Astrocyte of the cerebellum (primary cell): Measurements from ENCODE around the gene OR4S1.
A peak's percentile ranks its signal among the peaks of the same experiment; 100 is the strongest.
"Not testable (repeated sequence)": the region's sequence is repeated elsewhere in the genome, so short reads cannot be mapped to it uniquely, and the experiment has no call there.

Source experiments
- DNase-seq: peaks from one replicate; pipeline ENCODE4 v3.0.0-alpha.2; 2011; ENCODE audit warnings: low read depth
- H3K4me3 ChIP-seq: 2 replicates; pipeline ENCODE4 v1.5.1; 2011; ENCODE audit warnings: mild to moderate bottlenecking, low read depth, low read length, moderate library complexity
- in situ Hi-C: cut with HindIII; loops from 2 replicates; pipeline ENCODE4 v1.10.0; 2017; ENCODE audit warnings: low sequenced_read_pairs
- TF ChIP-seq, protein P1 (sequence below): IDR thresholded peaks from 2 replicates; pipeline ENCODE4 v1.5.1; 2012; ENCODE audit warnings: low read length, low read depth, moderate library complexity, mild to moderate bottlenecking; ENCODE audit errors: missing control alignments

OR4S1 gene, protein sequence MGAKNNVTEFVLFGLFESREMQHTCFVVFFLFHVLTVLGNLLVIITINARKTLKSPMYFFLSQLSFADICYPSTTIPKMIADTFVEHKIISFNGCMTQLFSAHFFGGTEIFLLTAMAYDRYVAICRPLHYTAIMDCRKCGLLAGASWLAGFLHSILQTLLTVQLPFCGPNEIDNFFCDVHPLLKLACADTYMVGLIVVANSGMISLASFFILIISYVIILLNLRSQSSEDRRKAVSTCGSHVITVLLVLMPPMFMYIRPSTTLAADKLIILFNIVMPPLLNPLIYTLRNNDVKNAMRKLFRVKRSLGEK

DNA sequence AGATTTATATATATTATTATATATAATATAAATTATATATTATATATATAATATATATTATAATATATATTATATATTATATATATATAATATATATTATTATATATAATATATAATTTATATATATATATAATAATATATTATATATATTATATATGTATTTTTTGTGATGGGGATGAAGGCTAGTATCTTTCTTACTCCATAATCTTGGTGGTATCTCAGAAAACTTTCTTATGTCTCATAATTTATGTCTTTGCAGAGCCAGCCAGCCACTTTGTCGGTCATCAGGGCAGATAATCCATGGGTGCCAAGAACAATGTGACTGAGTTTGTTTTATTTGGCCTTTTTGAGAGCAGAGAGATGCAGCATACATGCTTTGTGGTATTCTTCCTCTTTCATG, at the start of gene OR4S1:
OR4S1 (plus strand) TSS at position 301 of the 400 bp plus-strand sequence; CDS start at position 301, 0 bp downstream.
- in situ Hi-C loops: no loop called here

DNA sequence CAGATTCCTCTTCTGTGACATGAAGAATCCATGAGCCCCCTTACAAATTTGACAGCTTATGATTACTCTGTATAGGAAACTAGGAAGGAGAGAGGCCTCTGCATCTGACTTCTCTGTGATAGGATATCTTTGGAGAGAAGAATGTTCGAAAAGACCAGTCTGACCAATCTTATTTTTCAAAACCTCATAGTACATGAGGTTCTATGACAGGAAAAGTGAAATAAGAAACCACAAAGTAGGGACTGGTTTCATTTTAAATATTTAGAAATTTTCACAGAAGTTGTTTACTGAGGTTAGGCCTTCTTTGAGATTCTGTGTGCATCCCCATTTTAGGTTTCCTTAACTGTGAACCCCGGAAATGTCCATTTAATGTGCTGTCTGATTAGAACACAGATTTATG, 44.4 kb upstream of the OR4S1 start:
- no peak for DNase-seq
- in situ Hi-C loops: no loop called here
- H3K4me3 ChIP-seq: no peak overlapping the region
- TF ChIP-seq, protein P1, sequence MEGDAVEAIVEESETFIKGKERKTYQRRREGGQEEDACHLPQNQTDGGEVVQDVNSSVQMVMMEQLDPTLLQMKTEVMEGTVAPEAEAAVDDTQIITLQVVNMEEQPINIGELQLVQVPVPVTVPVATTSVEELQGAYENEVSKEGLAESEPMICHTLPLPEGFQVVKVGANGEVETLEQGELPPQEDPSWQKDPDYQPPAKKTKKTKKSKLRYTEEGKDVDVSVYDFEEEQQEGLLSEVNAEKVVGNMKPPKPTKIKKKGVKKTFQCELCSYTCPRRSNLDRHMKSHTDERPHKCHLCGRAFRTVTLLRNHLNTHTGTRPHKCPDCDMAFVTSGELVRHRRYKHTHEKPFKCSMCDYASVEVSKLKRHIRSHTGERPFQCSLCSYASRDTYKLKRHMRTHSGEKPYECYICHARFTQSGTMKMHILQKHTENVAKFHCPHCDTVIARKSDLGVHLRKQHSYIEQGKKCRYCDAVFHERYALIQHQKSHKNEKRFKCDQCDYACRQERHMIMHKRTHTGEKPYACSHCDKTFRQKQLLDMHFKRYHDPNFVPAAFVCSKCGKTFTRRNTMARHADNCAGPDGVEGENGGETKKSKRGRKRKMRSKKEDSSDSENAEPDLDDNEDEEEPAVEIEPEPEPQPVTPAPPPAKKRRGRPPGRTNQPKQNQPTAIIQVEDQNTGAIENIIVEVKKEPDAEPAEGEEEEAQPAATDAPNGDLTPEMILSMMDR: no peak

More for the DNA sequence above, at the start of gene OR4S1:
- DNase-seq: no peak
- H3K4me3 ChIP-seq: no peak within 1 kb of the TSS
- TF ChIP-seq, protein P1: no peak

DNA sequence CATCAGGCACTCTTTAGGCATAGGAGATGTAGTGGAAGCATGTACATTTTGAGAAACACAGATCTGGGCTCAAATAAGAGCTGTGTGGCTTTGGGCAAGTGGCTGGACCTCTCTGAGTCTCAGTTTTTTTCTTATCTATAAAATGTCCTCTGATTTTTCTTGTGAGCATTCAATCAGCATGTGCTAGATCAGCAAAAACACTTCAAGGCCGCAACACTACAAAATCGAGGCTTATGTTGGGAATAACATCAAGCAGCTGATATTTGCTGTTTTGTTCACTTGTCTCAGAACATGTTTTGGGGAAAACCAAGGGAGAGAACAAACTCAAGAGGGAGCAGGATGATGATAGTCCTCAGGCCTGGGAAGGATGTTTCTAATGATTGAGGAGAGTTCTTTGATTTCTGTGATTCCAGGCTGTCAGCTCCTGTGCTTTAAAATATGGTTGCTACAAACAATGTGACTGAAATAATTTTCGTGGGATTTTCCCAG, 42.6 kb upstream of the OR4S1 start, which contains the start of gene OR4X1:
OR4X1 (plus strand) TSS at position 439 of the 489 bp plus-strand sequence; CDS start at position 439, 0 bp downstream.
- TF ChIP-seq, protein P1: no peak
- DNase-seq: no peak
- in situ Hi-C loops: no loop called here
- H3K4me3 ChIP-seq: no peak within 1 kb of the TSS

DNA sequence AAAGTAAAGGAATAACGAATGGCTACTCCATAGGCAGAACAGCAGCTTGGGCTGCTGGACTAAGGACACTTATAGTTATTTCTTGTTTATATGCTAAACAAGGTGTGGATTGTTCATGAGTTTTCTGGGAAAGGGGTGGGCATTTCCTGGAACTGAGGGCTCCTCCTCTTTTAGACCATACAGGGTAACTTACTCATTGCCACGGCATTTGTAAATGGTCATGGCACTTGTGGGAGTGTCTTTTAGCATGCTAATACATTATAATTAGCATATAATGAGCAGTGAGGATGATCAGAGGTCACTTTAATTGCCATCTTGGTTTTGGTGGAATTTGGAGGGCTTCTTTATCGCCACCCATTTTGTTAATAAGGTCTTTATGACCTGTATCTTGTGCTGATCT, 35.4 kb upstream of the OR4S1 start:
- DNase-seq: no peak
- TF ChIP-seq, protein P1: no peak
- in situ Hi-C loops: no loop called here
- no peak overlapping the region for H3K4me3 ChIP-seq

DNA sequence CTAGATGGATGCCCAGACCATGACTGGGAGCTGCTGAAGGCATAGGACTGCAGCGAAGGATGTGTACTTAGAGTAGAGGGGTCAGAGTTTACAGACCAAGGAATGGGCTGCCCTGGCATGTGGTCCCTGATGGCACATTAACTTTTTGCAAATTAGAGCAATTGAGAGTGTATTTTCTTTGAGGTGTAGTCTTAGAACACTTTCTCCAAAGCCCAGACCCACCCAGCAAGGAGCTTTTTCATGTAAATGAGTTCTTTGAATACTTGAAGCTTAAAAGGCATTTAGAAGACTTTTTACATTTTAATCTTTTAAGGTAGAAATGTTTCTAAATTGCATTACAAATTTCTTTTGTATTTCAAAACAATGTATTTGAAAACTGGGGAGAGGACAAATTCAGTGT, 33.4 kb upstream of the OR4S1 start:
- TF ChIP-seq, protein P1: no peak
- no peak overlapping the region for H3K4me3 ChIP-seq
- no peak for DNase-seq
- in situ Hi-C loops: no loop called here

DNA sequence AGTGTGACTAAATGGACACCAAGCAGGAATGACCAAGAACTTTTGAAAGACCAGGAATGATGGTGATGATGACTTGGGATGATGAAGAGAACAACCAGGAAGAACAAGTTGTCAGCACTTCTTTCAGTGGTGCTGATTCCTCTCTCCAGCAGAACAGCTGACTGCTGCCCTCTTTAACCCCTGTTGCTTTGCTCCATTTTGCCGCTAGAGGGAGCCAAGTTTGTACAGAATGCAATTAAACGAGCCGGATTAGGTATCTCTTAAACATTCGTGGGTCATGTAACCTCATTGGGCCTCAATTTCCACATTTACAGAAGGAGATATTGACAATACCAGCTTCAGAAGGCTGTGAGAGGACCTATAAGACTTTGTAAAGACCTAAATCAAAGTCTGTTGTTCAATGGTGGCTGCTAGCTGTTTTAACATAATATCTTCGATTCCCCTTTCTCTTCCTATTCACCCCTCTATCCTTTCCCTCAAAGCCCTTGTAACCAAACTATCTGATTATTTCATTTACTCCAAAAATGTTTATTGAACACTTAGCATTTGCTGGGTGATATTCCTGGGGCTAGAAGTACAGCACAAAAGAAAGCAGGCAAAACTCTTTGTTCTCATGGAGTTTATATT, 1.9 kb downstream of the OR4S1 start:
- no peak for DNase-seq
- TF ChIP-seq, protein P1: peak; percentile 68
- in situ Hi-C loops: no loop called here
- no peak overlapping the region for H3K4me3 ChIP-seq

DNA sequence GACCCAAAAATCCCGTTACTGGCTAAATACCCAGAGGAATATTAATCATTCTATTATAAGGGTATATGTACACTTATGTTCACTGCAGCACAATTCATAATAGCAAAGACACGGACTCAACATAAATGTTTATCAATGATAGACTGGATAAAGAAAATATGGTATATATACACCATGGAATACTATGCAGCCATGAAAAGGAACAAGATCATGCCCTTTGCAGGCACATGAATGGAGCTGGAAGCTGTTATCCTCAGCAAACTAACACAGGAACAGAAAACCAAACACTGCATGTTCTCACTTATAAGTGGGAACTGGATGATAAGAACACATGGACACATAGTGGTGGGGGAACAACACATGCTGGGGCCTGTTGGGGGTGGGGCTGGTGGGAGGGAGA, 7.6 kb downstream of the OR4S1 start:
- H3K4me3 ChIP-seq, in situ Hi-C loops, DNase-seq: not testable (repeated sequence)

DNA sequence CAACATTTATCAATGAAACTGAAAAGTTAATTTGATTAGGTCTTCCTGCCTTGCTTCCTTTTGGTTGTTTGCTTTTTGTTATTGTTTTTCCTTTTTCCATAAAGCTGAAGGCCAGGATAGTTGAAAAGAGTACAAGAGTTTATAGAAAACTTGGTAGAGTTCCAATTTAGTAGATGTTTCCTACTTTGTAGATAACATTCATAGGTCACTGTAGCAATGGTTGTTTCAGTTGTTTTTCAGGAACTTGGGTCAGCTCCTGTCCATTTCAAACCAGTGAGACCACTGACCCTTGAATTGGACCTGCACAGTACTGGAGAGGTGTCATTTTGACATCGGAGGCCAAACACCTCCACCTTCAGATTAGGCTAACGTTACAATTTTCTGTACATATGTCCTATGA, 13.8 kb downstream of the OR4S1 start:
- DNase-seq, H3K4me3 ChIP-seq, in situ Hi-C loops: not testable (repeated sequence)

DNA sequence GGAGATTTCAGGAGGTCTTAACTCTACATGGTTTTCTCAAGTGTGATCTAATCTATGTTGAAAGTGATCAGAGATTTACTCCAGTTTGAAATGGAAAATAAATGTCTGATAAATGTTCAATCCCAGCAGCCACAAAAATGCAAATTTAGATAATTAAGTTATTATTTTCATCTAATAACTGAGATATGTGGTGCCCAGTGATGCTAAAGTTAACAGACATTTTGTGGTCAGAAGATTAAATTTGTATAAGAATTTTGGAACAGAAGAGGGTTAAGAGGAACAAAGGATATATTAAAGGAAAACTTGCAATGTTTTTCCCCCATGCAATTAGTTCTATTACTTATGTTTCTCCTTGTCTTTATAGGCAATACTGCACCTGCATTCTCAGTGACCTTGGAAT, 18.6 kb downstream of the OR4S1 start, which contains the start of gene OR4C3:
OR4C3 (plus strand) TSS at position 301 of the 400 bp plus-strand sequence. CDS start 102 bp downstream, outside the sequence.
- H3K4me3 ChIP-seq, in situ Hi-C loops, DNase-seq: not testable (repeated sequence)
